DND-41 (cell line): ENCODE measurements around the gene TRPC4.
A peak's percentile ranks its signal among the peaks of the same experiment; 100 is the strongest.

ENCODE experiments used
- ATAC-seq: fragments of 200-7000 bp; cut with Tn5 transposase; 3 replicates; pipeline ENCODE4 v1.9.1; 2021; ENCODE audit warnings: low read depth; ENCODE audit not compliant: insufficient read depth
- DNase-seq: peaks from one replicate; pipeline ENCODE4 v3.0.0-alpha.2; 2020
- H2AFZ ChIP-seq: 2 replicates; pipeline ENCODE4 v1.6.0; 2012; ENCODE audit warnings: low read depth, low read length
- H3K27ac ChIP-seq: 2 replicates; pipeline ENCODE4 v1.5.1; 2012; ENCODE audit warnings: low read length, inconsistent platforms
- H3K27me3 ChIP-seq: fragments of 200-600 bp; sonication (generic); 2 replicates; pipeline ENCODE4 v1.6.0; 2012; ENCODE audit warnings: low read length, mild to moderate bottlenecking, inconsistent platforms; ENCODE audit not compliant: insufficient read depth, poor library complexity
- H3K36me3 ChIP-seq: 2 replicates; pipeline ENCODE4 v1.5.1; 2012; ENCODE audit warnings: low read length, inconsistent platforms; ENCODE audit not compliant: insufficient read depth
- H3K4me1 ChIP-seq: 2 replicates; pipeline ENCODE4 v1.5.1; 2012; ENCODE audit warnings: mild to moderate bottlenecking, low read length; ENCODE audit not compliant: insufficient read depth
- H3K4me2 ChIP-seq: 2 replicates; pipeline ENCODE4 v1.6.0; 2012; ENCODE audit warnings: mild to moderate bottlenecking, moderate library complexity, low read length, inconsistent platforms; ENCODE audit not compliant: insufficient read depth
- H3K4me3 ChIP-seq, 2 experiments: fragments of 200-600 bp in 1 of 2; shearing (Covaris generic) in 1 of 2; 2 replicates each; pipeline ENCODE4 v1.5.1; 2012 to 2016; ENCODE audit warnings: inconsistent platforms in 2 of 2, low read length in 2 of 2, mild to moderate bottlenecking in 2 of 2, low read depth in 1 of 2, moderate library complexity in 1 of 2
- H3K79me2 ChIP-seq: 2 replicates; pipeline ENCODE4 v1.6.0; 2012; ENCODE audit warnings: low read length, inconsistent platforms; ENCODE audit not compliant: insufficient read depth
- H3K9ac ChIP-seq: 2 replicates; pipeline ENCODE4 v1.6.0; 2012; ENCODE audit warnings: low read depth, mild to moderate bottlenecking, inconsistent platforms, low read length, moderate library complexity
- H3K9me3 ChIP-seq: 2 replicates; pipeline ENCODE4 v1.5.1; 2012; ENCODE audit warnings: low read length, moderate library complexity, mild to moderate bottlenecking, inconsistent platforms; ENCODE audit not compliant: insufficient read depth, severe bottlenecking
- H4K20me1 ChIP-seq: 2 replicates; pipeline ENCODE4 v1.6.0; 2012; ENCODE audit warnings: low read length; ENCODE audit not compliant: insufficient read depth
- CTCF ChIP-seq: IDR thresholded peaks from 2 replicates; pipeline ENCODE4 v1.5.1; 2012; ENCODE audit warnings: borderline replicate concordance, low read length, moderate library complexity, mild to moderate bottlenecking; ENCODE audit not compliant: poor library complexity, severe bottlenecking; ENCODE audit errors: extremely low read depth
- EZH2 ChIP-seq: IDR thresholded peaks from 3 replicates; pipeline ENCODE4 v1.6.1; 2012; ENCODE audit warnings: borderline replicate concordance, low read depth, mild to moderate bottlenecking, moderate library complexity, low read length, inconsistent platforms; ENCODE audit not compliant: severe bottlenecking

TRPC4 gene

GRCh38 chr13:37608750-37609339 is 260.7 kb downstream of the TRPC4 start:
- Histone ChIP-seq H3K27me3 (no peaks in the 10 kb centered on the region), H3K9ac (no peak overlapping the region), H3K4me1 (no peaks in the 10 kb centered on the region), H3K36me3 (no peaks in the 10 kb centered on the region), H4K20me1 (no peaks in the 10 kb centered on the region), H3K4me2 (no peak overlapping the region), H3K4me3 (no peak overlapping the region), H3K9me3 (no peaks in the 10 kb centered on the region), H2AFZ (no peak overlapping the region), H3K27ac (no peak overlapping the region), H3K79me2 (no peaks in the 10 kb centered on the region)
- TF ChIP-seq CTCF, result no peak
- no peak for TF ChIP-seq EZH2
- ATAC-seq (no peak), DNase-seq (no peak)

- Histone ChIP-seq H3K27me3 (no peaks in the 10 kb centered on the region), H4K20me1 (no peaks in the 10 kb centered on the region), H3K4me3 (no peak overlapping the region), H3K27ac (no peak overlapping the region), H3K79me2 (no peaks in the 10 kb centered on the region), H3K9ac (no peak overlapping the region), H3K9me3 (no peaks in the 10 kb centered on the region), H3K4me2 (no peak overlapping the region), H3K36me3 (no peaks in the 10 kb centered on the region), H3K4me1 (no peaks in the 10 kb centered on the region), H2AFZ (no peak overlapping the region)
- no peak for DNase-seq
- ATAC-seq, result no peak
- peak; percentile 36 for TF ChIP-seq CTCF
- TF ChIP-seq EZH2, result no peak
Measured at GRCh38 chr13:37602733-37603381, 266.7 kb downstream of the TRPC4 start.

- Histone ChIP-seq H3K9ac (no peak overlapping the region), H4K20me1 (no peaks in the 10 kb centered on the region), H3K9me3 (no peaks in the 10 kb centered on the region), H3K4me3 (no peak overlapping the region), H3K27me3 (no peaks in the 10 kb centered on the region), H3K4me2 (no peak overlapping the region), H2AFZ (no peak overlapping the region), H3K4me1 (no peaks in the 10 kb centered on the region), H3K79me2 (no peaks in the 10 kb centered on the region), H3K36me3 (no peaks in the 10 kb centered on the region), H3K27ac (no peak overlapping the region)
- TF ChIP-seq CTCF, result no peak
- TF ChIP-seq EZH2, result no peak
- DNase-seq (no peak), ATAC-seq (no peak)
Measured at GRCh38 chr13:37601648-37602440, 267.7 kb downstream of the TRPC4 start.
